ENCODE measurements around the gene KRTAP13-2.

The KRTAP13-2 gene

DNA sequence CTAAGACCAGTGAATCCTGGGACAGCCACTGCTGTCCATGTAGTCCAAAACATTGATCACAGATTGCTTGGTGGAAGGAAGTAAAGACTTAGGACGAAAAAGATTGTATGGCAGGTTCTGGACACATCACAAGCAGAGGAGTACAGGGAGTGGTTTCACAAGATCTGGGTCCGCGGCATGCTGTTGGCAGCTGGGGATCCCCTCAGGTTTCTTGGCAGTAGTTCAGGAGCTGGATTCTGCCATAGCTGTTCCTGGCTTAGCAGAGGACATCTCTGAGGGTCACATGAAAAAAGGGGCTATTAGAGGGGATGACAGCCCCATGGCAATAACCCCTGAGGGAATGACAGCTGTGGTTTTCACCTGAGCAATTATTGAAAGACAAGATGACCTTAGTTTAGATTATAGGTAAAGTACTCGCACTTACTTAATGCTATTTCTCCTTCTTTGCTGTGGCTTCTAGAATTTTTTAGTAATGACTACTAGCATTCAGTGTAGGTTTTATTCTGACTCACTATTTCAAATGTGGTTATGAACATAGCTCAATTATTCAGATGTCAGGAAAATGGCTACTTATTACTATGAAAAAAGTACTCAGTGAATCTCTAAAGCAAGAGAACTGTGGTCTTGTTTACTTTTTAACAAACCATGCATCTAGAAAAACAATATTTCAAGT lies 42.7 kb downstream of the KRTAP13-2 start:
- Histone ChIP-seq H3K9me3 (ENCODE audit: control insufficient read depth, low read length) (no peaks in the 10 kb centered on the region), H3K27ac (no peak overlapping the region), H3K4me3 (ENCODE audit: low read depth, low read length) (no peak overlapping the region), H3K79me2 (no peaks in the 10 kb centered on the region), H3K4me2 (ENCODE audit: low read length) (no peak overlapping the region), H3K9ac (no peak overlapping the region), H3K27me3 (ENCODE audit: control insufficient read depth, insufficient read depth, low read length) (no peaks in the 10 kb centered on the region), H3K36me3 (ENCODE audit: control insufficient read depth, insufficient read depth, low read length) (no peaks in the 10 kb centered on the region), H3K4me1 (no peaks in the 10 kb centered on the region), H2AFZ (no peak overlapping the region)
- TF ChIP-seq, protein P1, sequence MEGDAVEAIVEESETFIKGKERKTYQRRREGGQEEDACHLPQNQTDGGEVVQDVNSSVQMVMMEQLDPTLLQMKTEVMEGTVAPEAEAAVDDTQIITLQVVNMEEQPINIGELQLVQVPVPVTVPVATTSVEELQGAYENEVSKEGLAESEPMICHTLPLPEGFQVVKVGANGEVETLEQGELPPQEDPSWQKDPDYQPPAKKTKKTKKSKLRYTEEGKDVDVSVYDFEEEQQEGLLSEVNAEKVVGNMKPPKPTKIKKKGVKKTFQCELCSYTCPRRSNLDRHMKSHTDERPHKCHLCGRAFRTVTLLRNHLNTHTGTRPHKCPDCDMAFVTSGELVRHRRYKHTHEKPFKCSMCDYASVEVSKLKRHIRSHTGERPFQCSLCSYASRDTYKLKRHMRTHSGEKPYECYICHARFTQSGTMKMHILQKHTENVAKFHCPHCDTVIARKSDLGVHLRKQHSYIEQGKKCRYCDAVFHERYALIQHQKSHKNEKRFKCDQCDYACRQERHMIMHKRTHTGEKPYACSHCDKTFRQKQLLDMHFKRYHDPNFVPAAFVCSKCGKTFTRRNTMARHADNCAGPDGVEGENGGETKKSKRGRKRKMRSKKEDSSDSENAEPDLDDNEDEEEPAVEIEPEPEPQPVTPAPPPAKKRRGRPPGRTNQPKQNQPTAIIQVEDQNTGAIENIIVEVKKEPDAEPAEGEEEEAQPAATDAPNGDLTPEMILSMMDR (IDR thresholded peaks at IDR 0.05) = no peak

GRCh38 chr21:30326390-30326789 lies 45.7 kb downstream of the KRTAP13-2 start:
- Histone ChIP-seq H3K4me3 (ENCODE audit: low read depth, low read length) (no peak overlapping the region), H3K9me3 (ENCODE audit: control insufficient read depth, low read length) (no peaks in the 10 kb centered on the region), H3K9ac (no peak overlapping the region), H3K36me3 (ENCODE audit: control insufficient read depth, insufficient read depth, low read length) (no peaks in the 10 kb centered on the region), H3K4me1 (no peaks in the 10 kb centered on the region), H2AFZ (no peak overlapping the region), H3K4me2 (ENCODE audit: low read length) (no peak overlapping the region), H3K27ac (no peak overlapping the region), H3K79me2 (no peaks in the 10 kb centered on the region), H3K27me3 (ENCODE audit: control insufficient read depth, insufficient read depth, low read length) (no peaks in the 10 kb centered on the region)
- TF ChIP-seq, protein P1 (IDR thresholded peaks at IDR 0.05) = no peak

Data from parathyroid adenoma (tissue), 2 donors.